ENCODE data around the gene SREBF1. TPM values are rescaled to one million over a fixed set of nuclear protein-coding genes. Genes with fewer than 3 reads are reported as not detected.

Gene SREBF1
- total RNA-seq, 1 experiment from 2014 or later: 167 TPM

- H3K9ac ChIP-seq (ENCODE audit: low read length): no peak overlapping the region
- no peaks in the 10 kb centered on the region for H4K20me1 ChIP-seq (ENCODE audit: low read length)
- no peaks in the 10 kb centered on the region for H3K9me3 ChIP-seq (ENCODE audit: low read length)
- H3K9me2 ChIP-seq (replicated peaks; ENCODE audit: low read length): no peaks in the 10 kb centered on the region
- H3F3A ChIP-seq (ENCODE audit: low read length, unreplicated experiment): no peaks in the 10 kb centered on the region
- ATAC-seq: no peak
- H3K27ac ChIP-seq (ENCODE audit: low read length): no peak overlapping the region
- DNase-seq: no peak
- no peak overlapping the region for H3K4me2 ChIP-seq (ENCODE audit: low read length)
- no peak overlapping the region for H2AFZ ChIP-seq (ENCODE audit: low read length)
- ChIA-PET POLR2A (ENCODE audit: unreplicated experiment) (no interaction called here), CTCF (interaction anchor here (0.6 kb wide), 1 partner anchor 9 kb away, joined by 4 read pairs; no protein-coding TSS in a partner anchor)
- no peak overlapping the region for H3K4me3 ChIP-seq (ENCODE audit: low read length)
- intact Hi-C loops (cut with micrococcal nuclease): no loop called here
- BruUV-seq (replicated peaks): no TSS peak
- H3K4me1 ChIP-seq (ENCODE audit: insufficient read depth, low read length): peaks cover 12% of the 10 kb centered on the region
- no peaks in the 10 kb centered on the region for H3K36me3 ChIP-seq (ENCODE audit: low read depth, low read length)
- peaks cover 32% of the 10 kb centered on the region for H3K79me2 ChIP-seq (ENCODE audit: low read length)
- no peak for TF ChIP-seq EZH2phosphoT487 (IDR thresholded peaks at IDR 0.05; ENCODE audit: borderline replicate concordance, low read length)
- no peak for TF ChIP-seq CTCF (conservative IDR thresholded peaks at IDR 0.05; ENCODE audit: low read depth, low read length)
- TF ChIP-seq EZH2 (IDR thresholded peaks at IDR 0.05; ENCODE audit: low read length, unreplicated experiment): no peak
- H3K27me3 ChIP-seq (ENCODE audit: low read length): no peaks in the 10 kb centered on the region
Measured at GRCh38 chr17:17771498-17772201, 65.1 kb downstream of the SREBF1 start.

DNA sequence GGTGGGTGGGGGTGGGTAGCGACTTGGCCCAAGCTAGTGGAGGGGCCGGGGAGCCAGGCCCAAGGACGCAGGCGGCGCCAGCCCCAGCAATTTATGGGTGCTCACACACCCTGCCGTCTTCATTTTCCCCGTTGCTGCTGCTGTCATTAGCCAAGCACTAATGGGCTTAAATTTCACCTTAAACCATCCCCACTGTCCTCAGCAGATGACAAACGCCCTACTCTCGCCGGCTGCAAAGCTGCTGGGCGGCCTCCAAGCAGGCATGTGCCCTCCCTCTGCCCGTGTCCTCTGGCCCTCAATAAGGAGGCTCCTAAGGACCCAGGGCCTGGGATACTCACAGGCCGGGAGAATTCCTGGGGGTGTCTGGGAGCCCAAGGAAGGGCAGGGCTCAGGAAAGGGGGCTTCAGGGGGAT, 66.1 kb downstream of the SREBF1 start:
- Histone ChIP-seq H3K9ac (ENCODE audit: low read length) (no peak overlapping the region), H3K27me3 (ENCODE audit: low read length) (no peaks in the 10 kb centered on the region), H4K20me1 (ENCODE audit: low read length) (no peaks in the 10 kb centered on the region), H3K4me1 (ENCODE audit: insufficient read depth, low read length) (peaks cover 12% of the 10 kb centered on the region), H3K36me3 (ENCODE audit: low read depth, low read length) (0 out of 2 replicates have a peak, but pooled peaks cover 3% of the 10 kb centered on the region), H2AFZ (ENCODE audit: low read length) (no peak overlapping the region), H3K27ac (ENCODE audit: low read length) (no peak overlapping the region), H3K9me3 (ENCODE audit: low read length) (no peaks in the 10 kb centered on the region), H3K4me2 (ENCODE audit: low read length) (no peak overlapping the region), H3K79me2 (ENCODE audit: low read length) (peaks cover 37% of the 10 kb centered on the region), H3F3A (ENCODE audit: low read length, unreplicated experiment) (no peaks in the 10 kb centered on the region), H3K9me2 (replicated peaks; ENCODE audit: low read length) (no peaks in the 10 kb centered on the region), H3K4me3 (ENCODE audit: low read length) (no peak overlapping the region)
- POLR2A ChIA-PET (ENCODE audit: unreplicated experiment): no interaction called here
- DNase-seq (no peak), ATAC-seq (no peak)
- TF ChIP-seq CTCF (conservative IDR thresholded peaks at IDR 0.05; ENCODE audit: low read depth, low read length) (no peak), EZH2phosphoT487 (IDR thresholded peaks at IDR 0.05; ENCODE audit: borderline replicate concordance, low read length) (no peak), EZH2 (IDR thresholded peaks at IDR 0.05; ENCODE audit: low read length, unreplicated experiment) (no peak)
- CTCF ChIA-PET: no interaction called here
- no TSS peak for BruUV-seq (replicated peaks)
- intact Hi-C loops (cut with micrococcal nuclease): no loop called here
